Subcutaneous abdominal adipose tissue (tissue), 5 donors: ENCODE results near the gene RXRA.

Experiments
- H3K27ac ChIP-seq: one replicate; pipeline ENCODE4 v1.7.0; 2013; ENCODE audit warnings: low read depth, mild to moderate bottlenecking, inconsistent platforms, low read length, moderate library complexity
- H3K27me3 ChIP-seq, 5 donors: one replicate each; pipeline ENCODE4 v1.7.0; 2013; ENCODE audit warnings: low read length in 5 of 5, inconsistent platforms in 1 of 5; ENCODE audit not compliant: control insufficient read depth in 5 of 5, insufficient read depth in 4 of 5
- H3K36me3 ChIP-seq, 5 donors: one replicate each; pipeline ENCODE4 v1.7.0; 2013; ENCODE audit warnings: low read length in 5 of 5; ENCODE audit not compliant: control insufficient read depth in 5 of 5, insufficient read depth in 5 of 5
- H3K4me1 ChIP-seq, 5 donors: one replicate each; pipeline ENCODE4 v1.7.0; 2013; ENCODE audit warnings: low read length in 5 of 5, mild to moderate bottlenecking in 3 of 5, moderate library complexity in 1 of 5; ENCODE audit not compliant: control insufficient read depth in 5 of 5, insufficient read depth in 5 of 5
- H3K4me3 ChIP-seq, 5 donors: one replicate each; pipeline ENCODE4 v1.7.0; 2013; ENCODE audit warnings: low read length in 5 of 5, low read depth in 1 of 5
- H3K9ac ChIP-seq, 5 donors: one replicate each; pipeline ENCODE4 v1.7.0; 2013; ENCODE audit warnings: low read length in 5 of 5, mild to moderate bottlenecking in 4 of 5, moderate library complexity in 3 of 5
- H3K9me3 ChIP-seq, 5 donors: one replicate each; pipeline ENCODE4 v1.7.0; 2013; ENCODE audit warnings: low read length in 5 of 5; ENCODE audit not compliant: control insufficient read depth in 5 of 5
- donor health status: healthy.
- donor health status: healthy.
- donor health status: healthy.
- donor health status: healthy.
- donor health status: healthy.

Gene RXRA

GRCh38 chr9:134372581-134373267 is 46.5 kb downstream of the RXRA start:
- H3K4me3 ChIP-seq: no peak overlapping the region
- no peaks in the 10 kb centered on the region for H3K36me3 ChIP-seq
- peak overlapping the region; percentile 89 for H3K27ac ChIP-seq
- H3K9me3 ChIP-seq: no peaks in the 10 kb centered on the region
- H3K4me1 ChIP-seq: peaks cover 25 to 96% (median 92%) of the 10 kb centered on the region in 5 donors
- peak overlapping the region in 3 of 5 donors; percentile 48 to 74 (median 68) for H3K9ac ChIP-seq
- H3K27me3 ChIP-seq: no peaks in the 10 kb centered on the region

- Histone ChIP-seq H3K9me3 (no peaks in the 10 kb centered on the region), H3K36me3 (no peaks in the 10 kb centered on the region), H3K27me3 (no peaks in the 10 kb centered on the region), H3K4me3 (no peak overlapping the region), H3K27ac (peak overlapping the region; percentile 89), H3K9ac (peak overlapping the region in 2 of 5 donors; percentile 74), H3K4me1 (peaks cover 26 to 96% (median 92%) of the 10 kb centered on the region in 5 donors)
These were observed 47.0 kb downstream of the RXRA start for GRCh38 chr9:134373269-134373668.

- Histone ChIP-seq H3K36me3 (peaks cover 0 to under 1% (median 0%) of the 10 kb centered on the region in 5 donors), H3K27ac (peak overlapping the region; percentile 89), H3K4me3 (no peak overlapping the region), H3K9me3 (no peaks in the 10 kb centered on the region), H3K9ac (peak overlapping the region in 4 of 5 donors; percentile 60 to 74 (median 65)), H3K4me1 (peaks cover 33 to 97% (median 94%) of the 10 kb centered on the region in 5 donors), H3K27me3 (no peaks in the 10 kb centered on the region)
These were observed 47.7 kb downstream of the RXRA start for GRCh38 chr9:134373953-134374300.

GRCh38 chr9:134374301-134375010 is 48.2 kb downstream of the RXRA start:
- H3K4me3 ChIP-seq: peak overlapping the region in 4 of 5 donors; percentile 1 to 27 (median 16)
- peak overlapping the region; percentile 89 for H3K27ac ChIP-seq
- H3K27me3 ChIP-seq: no peaks in the 10 kb centered on the region
- H3K9ac ChIP-seq: peak overlapping the region; percentile 52 to 74 (median 60)
- H3K4me1 ChIP-seq: peaks cover 35 to 99% (median 98%) of the 10 kb centered on the region in 5 donors
- peaks cover 0 to 3% (median 0%) of the 10 kb centered on the region in 5 donors for H3K36me3 ChIP-seq
- H3K9me3 ChIP-seq: no peaks in the 10 kb centered on the region

- Histone ChIP-seq H3K27ac (peak overlapping the region; percentile 89), H3K9me3 (no peaks in the 10 kb centered on the region), H3K4me3 (peak overlapping the region in 4 of 5 donors; percentile 1 to 27 (median 16)), H3K4me1 (peaks cover 34 to 99% (median 99%) of the 10 kb centered on the region in 5 donors), H3K27me3 (no peaks in the 10 kb centered on the region), H3K9ac (peak overlapping the region; percentile 52 to 74 (median 60)), H3K36me3 (peaks cover 0 to 3% (median 0%) of the 10 kb centered on the region in 5 donors)
These were observed 48.7 kb downstream of the RXRA start for GRCh38 chr9:134375011-134375390.

- Histone ChIP-seq H3K27me3 (no peaks in the 10 kb centered on the region), H3K4me3 (peak overlapping the region in 3 of 5 donors; percentile 15 to 37 (median 31)), H3K4me1 (peaks cover 33 to 99% (median 95%) of the 10 kb centered on the region in 5 donors), H3K9ac (peak overlapping the region in 3 of 5 donors; percentile 60 to 74 (median 70)), H3K36me3 (peaks cover 0 to 3% (median 0%) of the 10 kb centered on the region in 5 donors), H3K9me3 (no peaks in the 10 kb centered on the region), H3K27ac (peak overlapping the region; percentile 89)
These were observed 49.5 kb downstream of the RXRA start for GRCh38 chr9:134375430-134376385.

- peaks cover 0 to 3% (median 0%) of the 10 kb centered on the region in 5 donors for H3K36me3 ChIP-seq
- H3K27me3 ChIP-seq: no peaks in the 10 kb centered on the region
- peak overlapping the region; percentile 72 for H3K27ac ChIP-seq
- H3K9me3 ChIP-seq: no peaks in the 10 kb centered on the region
- H3K4me3 ChIP-seq: peak overlapping the region in 2 of 5 donors; percentile 31 to 37
- H3K4me1 ChIP-seq: peaks cover 33 to 99% (median 95%) of the 10 kb centered on the region in 5 donors
- H3K9ac ChIP-seq: peak overlapping the region in 2 of 5 donors; percentile 11 to 46
These were observed 50.3 kb downstream of the RXRA start for GRCh38 chr9:134376386-134377142.

GRCh38 chr9:134377143-134377484 is 50.9 kb downstream of the RXRA start:
- peaks cover 31 to 99% (median 95%) of the 10 kb centered on the region in 5 donors for H3K4me1 ChIP-seq
- H3K9ac ChIP-seq: peak overlapping the region in 1 of 5 donors; percentile 1
- H3K9me3 ChIP-seq: no peaks in the 10 kb centered on the region
- peaks cover 0 to 3% (median 0%) of the 10 kb centered on the region in 5 donors for H3K36me3 ChIP-seq
- H3K27me3 ChIP-seq: no peaks in the 10 kb centered on the region
- H3K4me3 ChIP-seq: no peak overlapping the region
- H3K27ac ChIP-seq: peak overlapping the region; percentile 72

- peak overlapping the region in 1 of 5 donors; percentile 32 for H3K4me3 ChIP-seq
- H3K9me3 ChIP-seq: no peaks in the 10 kb centered on the region
- H3K27me3 ChIP-seq: no peaks in the 10 kb centered on the region
- peaks cover 0 to 3% (median 0%) of the 10 kb centered on the region in 5 donors for H3K36me3 ChIP-seq
- peak overlapping the region; percentile 72 for H3K27ac ChIP-seq
- H3K9ac ChIP-seq: peak overlapping the region in 3 of 5 donors; percentile 38 to 51 (median 48)
- peaks cover 26 to 99% (median 95%) of the 10 kb centered on the region in 5 donors for H3K4me1 ChIP-seq
These were observed 51.7 kb downstream of the RXRA start for GRCh38 chr9:134377976-134378375.
